Right lobe of liver (tissue), 4 donors: ENCODE data around the gene HMGN3.

Experiments
- CTCF ChIP-seq, 4 donors: fragments of 200-600 bp in 3 of 4; fragments of 450-650 bp in 1 of 4; IDR thresholded peaks; one replicate each; pipeline versions ENCODE4 v1.5.1 to v1.8.0; 2016 to 2022; ENCODE audit warnings: antibody characterized with exemption in 4 of 4, mild to moderate bottlenecking in 2 of 4
- POLR2A ChIP-seq: fragments of 450-650 bp; IDR thresholded peaks from one replicate; pipeline ENCODE4 v1.6.1; 2017; ENCODE audit warnings: antibody characterized with exemption, mild to moderate bottlenecking
- donor health status: DM: no; HTN: no; CAD: no.
- donor health status: DM: no; HTN: no; CAD: no.
- donor health status: DM: no; HTN: yes; CAD: no.

DNA sequence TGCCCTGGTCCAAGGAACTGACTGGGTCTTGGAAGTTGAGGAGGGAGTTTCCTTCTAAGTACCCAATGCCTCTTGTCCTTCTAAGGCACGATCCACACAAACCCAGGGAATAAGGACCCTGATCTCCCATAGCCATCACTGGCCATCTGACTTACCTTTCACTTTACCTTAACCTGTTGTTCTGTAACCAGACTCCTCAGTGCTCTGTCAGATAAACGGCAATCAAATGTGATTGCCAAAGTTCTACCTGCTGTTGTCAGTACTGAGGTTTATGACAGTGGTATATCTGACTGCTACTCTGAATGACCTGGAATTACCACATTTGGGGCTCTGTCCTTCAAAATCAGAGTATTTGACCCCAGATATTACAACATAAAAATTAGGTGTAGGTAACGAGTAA is 49.8 kb downstream of the HMGN3 start:
- no peak for TF ChIP-seq CTCF (IDR thresholded peaks at IDR 0.05)
- no peak for TF ChIP-seq POLR2A
